Epithelial cell of esophagus (primary cell): ENCODE measurements around the gene PISD.

Experiments
- DNase-seq: peaks from one replicate; pipeline ENCODE4 v3.0.0; 2010; ENCODE audit warnings: low read depth
- H3K4me3 ChIP-seq: 2 replicates; pipeline ENCODE4 v1.5.1; 2011; ENCODE audit warnings: mild to moderate bottlenecking, low read length, control low read depth
- TF ChIP-seq, protein P1 (sequence below): IDR thresholded peaks from 2 replicates; pipeline ENCODE4 v1.5.1; 2011; ENCODE audit warnings: low read depth, mild to moderate bottlenecking, low read length, control low read depth, inconsistent platforms; ENCODE audit not compliant: insufficient read depth; ENCODE audit errors: missing control alignments

Gene PISD

DNA sequence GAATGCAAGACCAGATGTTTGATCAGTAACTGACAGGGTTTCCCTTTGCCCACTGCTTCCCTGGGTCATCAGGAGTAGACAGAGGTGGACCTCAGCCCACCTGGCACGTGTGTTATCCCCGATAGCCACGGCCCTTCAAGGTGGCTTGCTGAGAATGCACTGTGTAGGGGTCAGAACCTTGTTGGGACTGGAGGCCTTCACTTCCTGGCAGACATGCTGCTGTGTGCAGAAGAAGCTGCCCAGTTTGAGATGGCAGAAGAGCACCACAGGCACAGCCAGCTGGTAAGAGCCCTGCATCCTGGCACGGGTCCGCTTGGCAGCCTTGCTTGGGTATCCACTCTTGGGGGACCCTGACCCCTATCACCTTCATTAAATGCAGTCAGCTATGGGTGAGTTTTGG lies 83.8 kb downstream of the PISD start:
- DNase-seq, result no peak
- no peak overlapping the region for H3K4me3 ChIP-seq
- TF ChIP-seq, protein P1, sequence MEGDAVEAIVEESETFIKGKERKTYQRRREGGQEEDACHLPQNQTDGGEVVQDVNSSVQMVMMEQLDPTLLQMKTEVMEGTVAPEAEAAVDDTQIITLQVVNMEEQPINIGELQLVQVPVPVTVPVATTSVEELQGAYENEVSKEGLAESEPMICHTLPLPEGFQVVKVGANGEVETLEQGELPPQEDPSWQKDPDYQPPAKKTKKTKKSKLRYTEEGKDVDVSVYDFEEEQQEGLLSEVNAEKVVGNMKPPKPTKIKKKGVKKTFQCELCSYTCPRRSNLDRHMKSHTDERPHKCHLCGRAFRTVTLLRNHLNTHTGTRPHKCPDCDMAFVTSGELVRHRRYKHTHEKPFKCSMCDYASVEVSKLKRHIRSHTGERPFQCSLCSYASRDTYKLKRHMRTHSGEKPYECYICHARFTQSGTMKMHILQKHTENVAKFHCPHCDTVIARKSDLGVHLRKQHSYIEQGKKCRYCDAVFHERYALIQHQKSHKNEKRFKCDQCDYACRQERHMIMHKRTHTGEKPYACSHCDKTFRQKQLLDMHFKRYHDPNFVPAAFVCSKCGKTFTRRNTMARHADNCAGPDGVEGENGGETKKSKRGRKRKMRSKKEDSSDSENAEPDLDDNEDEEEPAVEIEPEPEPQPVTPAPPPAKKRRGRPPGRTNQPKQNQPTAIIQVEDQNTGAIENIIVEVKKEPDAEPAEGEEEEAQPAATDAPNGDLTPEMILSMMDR, result no peak

DNA sequence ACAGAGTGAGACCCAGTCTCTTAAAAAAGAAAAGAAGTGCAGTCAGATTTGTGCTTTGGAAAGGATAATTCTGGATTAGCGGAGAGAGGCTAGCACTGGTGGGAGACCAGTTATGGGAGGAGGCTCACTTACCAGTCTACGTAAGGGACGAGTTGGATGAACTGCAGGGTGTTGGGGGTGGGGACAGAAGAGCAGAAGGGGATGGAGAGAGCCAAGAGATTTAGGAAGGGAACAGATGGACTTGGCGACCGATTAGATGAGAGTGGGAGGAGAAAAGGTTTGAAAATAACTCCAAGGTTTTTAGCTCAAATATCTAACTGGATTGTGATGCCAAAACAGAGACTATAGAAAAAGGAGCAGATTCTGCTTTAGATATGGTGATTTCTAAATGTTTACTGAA lies 84.3 kb downstream of the PISD start:
- DNase-seq, result no peak
- TF ChIP-seq, protein P1, result no peak
- H3K4me3 ChIP-seq, result no peak overlapping the region

DNA sequence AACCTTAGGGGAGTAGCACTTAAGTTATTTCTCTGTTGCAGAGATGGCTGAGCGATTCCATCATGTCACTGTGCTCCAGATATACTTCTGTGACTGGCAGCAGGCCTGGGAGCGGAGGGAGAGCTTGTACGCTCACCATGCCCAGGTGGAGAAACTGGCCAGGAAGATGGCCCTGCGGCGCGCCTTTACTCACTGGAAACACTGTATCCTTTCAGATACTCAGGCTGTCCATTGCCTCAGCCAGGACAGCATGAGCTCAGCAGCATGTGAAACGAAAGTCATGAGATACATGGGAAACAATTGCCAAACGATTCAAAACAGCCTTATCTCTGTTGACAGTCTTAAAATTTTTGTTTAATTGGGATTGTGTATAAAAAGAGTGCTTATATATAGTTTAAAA lies 86.8 kb downstream of the PISD start:
- TF ChIP-seq, protein P1, result no peak
- no peak for DNase-seq
- H3K4me3 ChIP-seq, result no peak overlapping the region

DNA sequence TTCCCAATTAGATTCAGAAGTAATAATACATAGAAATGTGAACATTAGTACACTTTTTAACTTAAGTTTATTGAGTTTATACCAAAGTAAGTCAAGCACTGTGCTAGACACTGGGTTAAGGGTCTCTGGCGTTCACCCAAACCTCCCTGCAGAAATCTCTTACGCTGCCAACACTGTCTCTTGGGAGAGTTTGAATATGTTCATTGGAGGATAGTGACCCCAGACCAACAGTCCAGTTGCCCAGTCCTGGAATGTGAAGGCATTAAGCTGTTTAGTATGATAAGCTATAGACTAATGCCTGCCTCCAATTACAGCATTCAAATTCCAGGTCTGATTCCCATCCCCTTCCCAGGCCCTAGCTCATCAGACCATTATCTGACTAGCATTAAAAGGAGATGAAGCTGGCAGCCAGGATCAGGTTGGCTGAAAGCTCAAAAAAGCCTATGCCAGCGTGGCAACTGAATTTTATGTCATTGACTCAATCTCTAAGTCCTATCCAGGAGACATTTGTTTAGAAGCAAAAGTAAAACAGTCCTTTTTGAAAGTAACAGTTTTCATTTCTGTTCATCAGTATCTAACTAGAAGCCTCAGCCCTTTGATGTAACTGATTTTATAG lies 87.9 kb downstream of the PISD start:
- DNase-seq, result no peak
- TF ChIP-seq, protein P1, result no peak
- no peak overlapping the region for H3K4me3 ChIP-seq

DNA sequence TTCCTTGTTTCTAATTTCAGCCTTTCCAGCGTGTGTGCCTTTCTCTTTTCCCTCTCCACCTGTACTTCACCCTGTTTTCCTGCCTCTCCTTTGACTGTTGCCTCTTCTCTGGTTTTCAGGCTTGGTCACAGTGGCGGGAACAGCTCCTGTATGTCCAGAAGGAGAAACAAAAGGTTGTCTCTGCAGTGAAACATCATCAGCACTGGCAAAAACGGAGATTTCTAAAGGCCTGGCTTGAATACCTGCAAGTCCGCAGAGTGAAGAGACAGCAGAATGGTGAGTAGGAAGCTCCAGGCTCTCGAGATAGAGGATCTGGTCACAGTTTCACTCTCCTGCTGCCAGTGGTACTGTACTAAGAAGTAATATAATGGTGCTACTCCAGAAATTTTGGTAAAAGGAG lies 89.1 kb downstream of the PISD start:
- H3K4me3 ChIP-seq, result no peak overlapping the region
- no peak for DNase-seq
- TF ChIP-seq, protein P1, result no peak

DNA sequence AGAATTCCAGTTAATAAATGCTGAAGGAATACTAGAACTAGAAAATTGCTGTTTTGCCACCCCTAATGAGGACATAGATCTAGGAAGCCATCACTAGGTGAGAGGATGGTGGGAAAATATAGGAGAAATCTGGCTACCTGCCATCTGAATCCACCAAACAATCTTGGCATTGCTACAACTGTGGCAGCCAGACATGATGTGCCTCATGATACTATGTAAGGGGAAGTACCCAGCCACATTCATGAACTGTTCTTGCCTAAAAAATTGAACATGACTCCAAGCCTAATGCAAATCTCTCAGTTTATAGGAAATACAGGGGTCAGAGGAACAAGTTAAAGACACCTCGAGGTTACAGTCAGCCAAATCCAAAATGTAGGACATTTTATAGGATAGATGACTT lies 92.9 kb downstream of the PISD start:
- no peak for DNase-seq
- TF ChIP-seq, protein P1, result no peak
- no peak overlapping the region for H3K4me3 ChIP-seq
